ENCODE results near the gene GCSAM.
A peak's percentile ranks its signal among the peaks of the same experiment; 100 is the strongest.

The GCSAM gene, protein sequence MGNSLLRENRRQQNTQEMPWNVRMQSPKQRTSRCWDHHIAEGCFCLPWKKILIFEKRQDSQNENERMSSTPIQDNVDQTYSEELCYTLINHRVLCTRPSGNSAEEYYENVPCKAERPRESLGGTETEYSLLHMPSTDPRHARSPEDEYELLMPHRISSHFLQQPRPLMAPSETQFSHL

DNA sequence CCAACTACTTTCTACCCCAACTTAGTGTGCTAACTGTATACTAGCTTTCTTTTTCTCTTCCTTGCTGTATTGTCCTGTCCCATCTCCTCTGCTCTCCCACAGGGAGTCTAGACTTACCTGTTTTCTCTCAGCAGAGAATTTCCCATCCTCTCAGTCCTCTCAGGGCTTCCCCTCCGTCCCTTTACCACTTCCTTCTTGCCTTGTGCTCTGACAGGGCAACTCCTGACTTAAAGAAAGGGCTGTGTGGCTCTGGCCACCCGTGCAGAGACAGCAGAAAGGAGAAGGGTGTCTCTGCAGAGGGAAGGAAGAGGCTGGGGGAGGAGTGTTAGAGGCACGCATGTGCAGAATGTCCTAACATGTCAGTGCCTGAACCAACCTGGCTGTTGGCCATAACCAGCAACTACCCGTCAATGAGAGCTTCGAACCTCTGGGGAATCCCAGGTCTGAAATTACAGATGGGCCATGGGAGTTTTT is at the start of gene GCSAM:
Gene GCSAM (minus strand): TSS at position 274 of the 474 bp plus-strand sequence. CDS start 128 bp downstream, at position 146.
- DNase-seq, result no peak

DNA sequence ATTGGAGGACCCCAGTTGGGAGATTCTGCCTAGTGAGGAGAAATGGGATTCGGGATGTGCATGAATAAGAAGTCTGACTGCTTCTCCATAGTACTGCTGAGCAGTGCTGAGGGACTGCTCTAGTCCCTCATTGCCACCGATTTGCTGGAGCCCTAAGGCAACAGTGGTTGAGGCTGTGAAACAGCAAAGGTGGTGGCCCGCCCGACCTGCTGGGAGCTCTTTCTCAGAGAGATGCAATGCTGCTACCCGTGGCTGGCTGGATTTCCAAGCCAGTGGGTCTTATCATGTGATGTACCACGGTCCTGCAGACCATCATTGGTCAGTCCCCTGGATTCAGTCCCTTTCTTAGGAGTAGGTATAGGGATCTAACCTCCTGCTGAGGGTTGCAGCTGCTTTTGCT is 42.6 kb upstream of the GCSAM start:
- no peak for DNase-seq

DNA sequence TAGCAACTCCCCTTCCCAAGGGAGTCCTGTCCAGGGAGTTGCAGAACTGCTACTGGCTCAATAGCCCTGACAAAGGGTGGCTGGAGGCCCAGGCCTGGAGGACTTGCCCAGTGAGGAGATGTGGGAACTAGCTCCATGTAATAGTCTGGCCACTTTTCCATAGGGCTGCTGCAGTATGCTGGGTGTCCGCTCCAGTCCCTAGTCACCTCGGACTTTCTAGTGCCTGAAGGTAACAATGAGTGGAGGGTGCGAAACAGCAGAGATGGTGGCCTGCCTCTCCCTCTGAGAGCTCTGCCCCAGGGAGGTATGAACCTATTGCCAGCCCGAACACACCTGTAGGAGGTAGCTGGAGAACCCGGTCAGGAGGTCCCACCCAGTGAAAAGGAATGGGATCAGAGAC is 42.0 kb upstream of the GCSAM start:
- DNase-seq, result no peak

DNA sequence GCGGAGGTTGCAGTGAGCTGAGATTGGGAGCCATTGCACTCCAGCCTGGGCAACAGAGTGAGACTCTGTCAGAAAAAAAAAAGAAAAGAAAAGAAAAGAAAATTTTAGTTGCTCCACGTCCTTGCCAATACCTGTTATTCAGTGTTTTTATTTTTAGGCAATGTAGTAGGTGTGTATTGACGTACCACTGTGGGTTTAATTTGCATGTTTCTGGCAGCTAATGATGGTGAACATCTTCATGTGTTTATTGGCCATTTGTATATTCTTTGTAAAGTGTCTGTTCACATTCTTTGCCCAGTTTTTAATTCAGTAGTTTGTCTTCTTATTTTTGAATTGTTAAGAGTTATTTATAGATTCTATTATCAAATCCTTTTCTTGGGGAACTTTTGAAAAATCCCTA is 38.1 kb upstream of the GCSAM start:
- no peak for DNase-seq

DNA sequence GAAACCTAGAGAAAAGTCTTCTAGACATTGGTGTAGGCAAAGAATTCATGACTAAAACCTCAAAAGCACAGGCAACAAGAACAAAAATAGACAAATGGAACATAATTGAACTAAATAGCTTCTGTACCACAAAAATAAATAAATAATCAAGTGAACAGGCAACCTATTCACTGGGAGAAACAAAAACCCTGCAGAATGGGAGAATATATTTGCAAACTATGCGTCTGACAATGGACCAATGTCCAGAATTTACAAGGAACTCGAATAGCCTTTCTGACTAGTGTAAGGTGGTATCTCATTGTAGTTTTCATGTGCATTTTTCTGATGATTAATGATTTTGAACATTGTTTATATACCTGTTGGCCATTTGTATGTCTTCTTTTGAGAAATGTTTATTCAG is 37.0 kb upstream of the GCSAM start:
- no peak for DNase-seq

DNA sequence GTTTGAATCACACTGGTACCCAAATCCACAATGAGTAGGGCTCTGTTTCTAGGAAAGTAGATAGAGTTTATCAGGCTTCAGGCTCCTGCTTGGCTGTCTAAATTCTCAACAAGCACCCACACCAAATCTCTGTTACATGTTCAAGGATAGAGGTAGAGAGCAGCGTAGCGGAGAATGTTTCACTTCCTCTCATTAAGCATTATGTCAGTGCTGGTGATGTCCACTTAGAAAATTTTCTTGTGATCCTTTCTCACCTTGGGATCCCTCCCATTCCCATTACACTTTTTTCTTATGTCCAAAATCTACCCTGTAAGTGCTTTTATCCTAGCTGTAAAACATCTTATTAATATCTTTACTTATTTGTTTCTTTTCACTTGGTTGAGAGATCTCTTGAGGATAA is 34.7 kb upstream of the GCSAM start:
- DNase-seq, result no peak

DNA sequence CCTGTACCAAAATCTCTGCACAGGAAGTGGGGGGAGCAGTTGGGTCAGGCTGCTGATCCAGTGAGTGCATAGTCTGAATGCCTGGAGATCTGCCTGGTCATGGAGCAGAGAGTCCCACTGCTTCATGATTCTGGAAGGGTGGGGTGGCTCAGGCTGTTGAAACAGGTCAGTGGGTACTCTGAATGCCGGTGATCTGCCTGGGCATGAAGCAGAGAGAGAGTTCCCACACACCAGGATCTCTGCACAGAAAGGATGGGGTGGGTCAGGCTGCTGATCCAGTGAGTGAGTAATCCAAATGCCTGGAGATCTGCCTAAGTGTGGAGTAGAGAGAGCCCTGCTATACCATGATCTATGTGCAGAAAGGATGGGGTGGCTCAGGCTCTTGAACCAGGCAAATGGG is 16.1 kb upstream of the GCSAM start:
- no peak for DNase-seq

DNA sequence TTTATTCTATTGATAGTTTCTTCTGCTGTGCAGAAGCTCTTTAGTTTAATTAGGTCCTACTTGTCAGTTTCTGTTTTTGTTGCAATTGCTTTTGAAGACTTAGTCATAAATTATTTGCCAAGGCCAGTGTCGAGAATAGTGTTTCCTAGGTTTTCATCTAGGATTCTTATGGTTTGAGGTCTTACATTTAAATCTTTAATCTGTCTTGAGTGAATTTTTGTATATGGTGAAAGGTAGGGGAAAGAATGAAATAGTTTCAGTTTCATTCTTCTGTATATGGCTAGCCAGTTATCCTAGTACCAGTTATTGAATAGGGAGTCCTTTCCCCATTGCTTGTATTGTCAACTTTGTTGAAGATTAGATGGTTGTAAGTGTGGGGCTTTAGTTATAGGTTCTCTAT is 10.6 kb upstream of the GCSAM start:
- DNase-seq, result no peak

DNA sequence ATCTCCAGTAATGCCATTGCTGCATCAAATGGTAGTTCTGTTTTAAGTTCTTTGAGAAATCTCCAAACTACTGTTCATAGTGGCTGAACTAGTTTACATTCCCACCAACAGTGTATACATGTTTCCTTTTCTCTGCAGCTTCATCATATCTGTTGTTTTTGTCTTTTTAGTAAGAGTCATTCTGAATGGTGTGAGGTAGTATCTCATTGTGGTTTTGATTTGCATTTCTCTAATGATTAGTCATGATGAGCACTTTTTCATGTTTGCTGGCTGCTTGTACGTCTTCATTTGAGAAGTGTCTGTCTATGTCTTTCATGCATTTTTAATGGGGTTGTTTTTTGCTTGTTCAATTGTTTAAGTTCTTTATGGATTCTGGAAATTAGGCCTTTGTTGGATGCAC is 10.2 kb upstream of the GCSAM start:
- DNase-seq, result no peak

DNA sequence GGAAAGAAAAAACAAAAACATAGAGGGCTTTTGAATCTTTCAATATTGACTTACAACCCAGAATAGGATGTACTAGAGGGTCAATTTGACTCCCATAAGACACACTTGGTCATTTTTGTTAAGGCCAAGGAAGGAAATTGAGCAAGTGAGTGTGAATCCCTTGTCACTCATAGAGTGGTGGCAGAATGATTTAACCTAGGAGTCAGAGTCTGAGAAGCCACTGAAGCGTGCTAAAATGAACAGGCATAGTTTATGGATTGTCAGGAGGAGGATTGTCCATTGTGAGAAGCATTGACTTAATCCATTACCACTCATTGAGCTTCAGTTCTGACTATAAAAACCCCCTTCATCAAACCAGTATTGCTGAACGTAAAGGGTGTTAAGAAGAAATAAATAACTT is 8.2 kb upstream of the GCSAM start:
- no peak for DNase-seq

DNA sequence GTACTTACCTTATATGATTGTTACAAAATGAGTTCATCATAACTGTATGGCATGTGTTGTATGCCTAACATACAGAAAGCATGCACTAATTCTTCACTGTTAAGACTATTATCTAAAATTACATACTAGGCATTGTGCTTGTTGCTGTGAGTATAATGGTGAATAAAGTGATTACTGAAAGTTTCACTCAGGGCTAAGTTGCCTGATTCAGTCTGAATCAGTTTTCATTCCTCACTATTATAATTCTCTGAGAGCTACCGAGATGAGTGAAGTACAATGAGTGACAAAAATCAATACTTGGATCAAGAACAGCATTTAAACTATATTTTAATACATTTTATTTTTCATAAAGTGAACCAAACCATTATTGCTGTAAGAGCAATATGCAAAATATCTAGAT is 7.5 kb upstream of the GCSAM start:
- no peak for DNase-seq

DNA sequence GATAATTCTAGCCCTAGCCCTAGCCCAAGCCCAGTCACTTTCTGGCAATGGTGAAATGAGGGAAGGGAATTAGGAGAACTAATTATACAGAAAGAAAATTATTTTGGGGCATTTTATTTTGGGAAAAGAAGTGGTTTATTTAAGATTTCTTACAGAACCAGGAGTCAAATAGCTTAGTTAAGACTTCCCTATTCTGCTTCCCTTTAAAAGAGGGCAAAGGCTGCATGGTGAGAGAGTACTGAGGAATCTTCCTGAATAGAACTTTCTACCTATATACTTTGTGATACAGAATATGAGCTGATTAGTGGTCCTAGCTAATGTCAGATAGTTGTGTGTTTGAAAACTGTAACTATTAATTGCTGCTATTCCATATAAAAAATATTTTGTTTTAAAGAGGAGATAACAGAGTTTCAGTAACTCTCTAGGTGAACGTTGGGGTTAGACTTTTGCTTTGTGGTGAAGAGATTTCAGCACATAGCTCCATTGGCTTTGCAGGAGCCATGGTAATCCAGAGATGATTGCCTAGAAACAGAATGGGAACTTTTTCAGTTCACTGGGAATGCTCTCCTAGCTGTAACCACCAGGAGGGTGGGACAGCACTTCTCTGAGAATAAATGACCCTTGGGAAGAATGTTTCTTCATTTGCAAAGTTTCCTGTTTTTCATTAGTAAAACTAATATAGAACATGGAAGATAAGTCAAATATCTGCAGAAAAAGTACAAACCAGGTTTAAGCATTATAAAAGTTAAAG is 5.3 kb upstream of the GCSAM start:
- no peak for DNase-seq

DNA sequence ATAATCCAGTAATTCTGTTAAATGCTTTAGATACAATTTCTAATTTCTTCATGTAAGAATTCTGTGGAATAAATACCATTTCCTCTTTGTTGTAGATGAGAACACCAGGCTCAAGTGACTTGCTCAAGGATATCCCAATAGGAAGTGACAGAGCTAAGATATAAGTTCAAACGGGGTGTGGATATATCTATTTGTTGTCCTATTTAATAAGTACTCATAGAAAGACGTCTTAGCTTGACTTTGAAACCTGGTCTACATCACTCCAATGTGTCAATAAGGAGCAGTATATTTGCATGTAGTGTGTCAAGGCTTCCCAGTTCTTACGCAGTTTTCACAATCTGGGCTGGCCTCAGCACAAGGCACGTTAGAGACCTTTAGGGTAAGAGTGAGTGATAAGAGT is 4.7 kb upstream of the GCSAM start:
- DNase-seq, result no peak

DNA sequence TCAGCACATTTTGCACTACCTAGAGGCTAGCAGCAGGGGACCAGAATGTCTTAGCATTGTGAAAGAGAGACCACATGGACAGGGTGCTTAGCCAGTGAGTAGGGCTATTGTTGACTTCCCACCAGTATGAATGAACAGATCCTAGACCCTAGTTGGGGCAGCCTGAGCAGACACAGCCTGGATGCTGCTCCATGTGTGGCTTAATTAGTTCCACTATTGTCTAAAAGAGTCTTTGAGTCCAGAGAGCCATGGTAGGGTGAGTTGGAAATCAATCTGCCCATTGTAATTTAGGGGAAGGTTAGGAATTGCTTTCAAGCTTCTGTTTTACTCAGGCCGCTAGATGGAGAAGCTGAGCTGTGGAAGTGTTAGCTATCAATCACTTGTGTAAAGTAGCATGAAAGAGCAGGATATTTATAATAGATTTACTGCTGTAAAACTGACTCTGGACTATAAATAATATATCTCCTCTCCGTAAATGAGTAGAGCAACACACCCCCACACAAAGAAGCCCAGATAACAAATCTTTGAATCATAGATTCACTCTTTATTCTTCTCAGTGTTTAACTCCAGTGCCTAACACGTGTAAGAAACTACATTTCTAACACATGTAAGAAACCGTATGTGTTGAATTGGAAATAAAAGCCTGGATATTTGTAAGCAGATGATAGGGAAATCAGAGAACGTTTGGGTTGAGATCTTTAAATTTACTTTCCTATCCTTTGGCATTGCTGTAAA is 4.1 kb upstream of the GCSAM start:
- peak; percentile 65 for DNase-seq

DNA sequence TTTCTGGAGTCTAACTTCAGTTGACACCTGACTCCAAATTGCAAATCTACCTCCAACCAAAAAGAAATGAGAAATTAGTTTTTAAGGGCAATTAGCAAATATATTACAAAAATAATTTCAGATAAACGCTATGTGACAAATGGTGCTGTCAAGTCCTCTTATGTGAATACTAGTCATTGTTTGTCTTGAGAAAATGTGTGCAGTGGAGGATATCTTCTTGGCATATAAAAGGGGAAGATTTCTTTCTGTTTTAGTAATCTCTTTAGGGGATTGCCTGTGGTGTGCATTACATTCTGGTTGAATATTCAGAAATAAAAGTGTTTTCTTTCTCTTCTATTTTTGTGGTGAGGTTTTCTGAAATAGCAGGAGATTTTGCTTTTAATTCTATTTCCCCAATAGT is 3.0 kb upstream of the GCSAM start:
- no peak for DNase-seq

DNA sequence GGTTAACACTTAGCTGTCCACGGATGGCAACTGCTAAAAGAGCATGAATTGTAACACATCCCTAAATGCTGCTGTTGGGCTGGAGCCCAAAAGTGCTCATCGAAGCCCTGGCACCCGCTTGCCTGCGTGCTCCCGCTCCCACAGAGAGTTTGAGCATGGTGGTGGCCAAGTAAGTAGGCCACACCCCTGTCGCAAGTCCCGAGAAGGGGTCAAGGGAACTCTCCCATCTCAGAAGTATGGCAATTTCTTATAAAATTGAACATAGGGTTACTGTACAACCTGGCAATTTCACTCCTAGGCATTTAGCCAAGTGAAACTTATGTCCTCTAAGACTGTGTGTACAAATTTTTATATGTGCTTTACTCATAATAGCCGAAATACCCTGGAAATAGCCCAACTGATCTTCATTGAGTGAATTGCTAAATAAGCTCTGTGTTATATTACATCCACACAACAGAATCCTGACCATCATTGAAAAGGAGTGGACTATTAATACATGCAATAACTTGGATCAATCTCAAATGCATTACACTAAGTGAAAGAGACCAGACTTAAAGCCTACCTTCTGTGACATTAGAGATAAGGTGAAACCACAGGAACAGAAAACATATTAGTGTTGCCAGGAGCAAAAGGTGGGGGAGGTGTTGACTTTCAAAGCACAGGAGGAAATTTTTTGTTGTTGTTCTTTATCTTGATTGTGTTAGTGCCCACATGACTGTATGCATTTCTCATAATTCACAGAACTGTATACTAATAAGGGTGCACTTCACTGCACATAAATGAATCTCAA is 1.5 kb upstream of the GCSAM start:
- DNase-seq, result no peak

DNA sequence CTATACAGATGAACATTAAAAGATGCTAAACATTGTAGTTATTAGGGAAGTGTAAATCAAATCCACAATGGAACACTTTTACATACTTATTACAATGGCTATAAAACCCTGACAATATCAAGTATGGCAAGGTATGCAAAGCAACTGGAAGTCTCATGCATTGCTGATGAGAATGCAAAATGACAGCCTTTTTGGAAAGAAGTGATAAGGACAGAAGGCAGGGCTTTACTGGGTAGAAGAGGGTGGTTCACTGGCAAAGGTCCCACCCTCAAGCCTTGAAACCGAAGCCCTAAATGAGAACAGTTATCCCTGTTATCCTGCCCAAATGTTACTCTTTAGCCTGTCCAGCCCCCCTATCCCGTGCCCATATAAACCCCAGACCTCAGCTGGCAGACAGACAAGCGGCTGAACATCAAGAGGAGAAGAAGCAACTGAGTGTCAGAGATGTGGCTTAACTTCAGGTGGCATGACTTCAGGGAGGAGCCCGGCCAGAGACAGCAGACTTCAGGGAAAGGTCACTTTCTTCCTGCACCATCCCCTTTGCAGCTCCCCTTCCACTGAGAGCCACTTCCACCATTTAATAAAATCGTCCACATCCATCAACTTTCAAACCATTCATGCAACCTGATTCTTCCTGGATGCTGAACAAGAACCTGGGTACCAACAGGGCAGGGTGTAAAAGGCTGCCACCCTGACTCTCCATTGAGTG is 732 bp upstream of the GCSAM start:
- no peak for DNase-seq

DNA sequence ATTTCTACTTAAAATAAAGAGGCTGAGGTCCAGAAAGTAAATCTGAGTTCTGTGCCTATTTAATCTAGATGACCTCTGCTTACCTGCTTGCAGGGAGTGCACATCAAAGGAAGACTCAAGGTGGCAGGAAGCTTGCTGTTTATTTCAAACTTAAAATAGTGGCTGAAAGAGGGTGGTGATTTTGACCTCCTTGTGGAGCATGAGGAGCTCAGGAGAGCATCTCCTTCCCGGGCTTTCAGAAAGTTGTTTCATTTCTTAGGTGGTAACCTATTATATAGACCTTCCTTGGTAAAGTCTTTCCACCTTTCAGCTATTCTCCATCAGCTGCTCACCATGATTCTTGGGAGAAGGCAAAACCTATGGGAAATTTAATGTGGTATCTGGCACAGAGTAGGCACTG is 494 bp downstream of the GCSAM start:
- DNase-seq, result no peak

DNA sequence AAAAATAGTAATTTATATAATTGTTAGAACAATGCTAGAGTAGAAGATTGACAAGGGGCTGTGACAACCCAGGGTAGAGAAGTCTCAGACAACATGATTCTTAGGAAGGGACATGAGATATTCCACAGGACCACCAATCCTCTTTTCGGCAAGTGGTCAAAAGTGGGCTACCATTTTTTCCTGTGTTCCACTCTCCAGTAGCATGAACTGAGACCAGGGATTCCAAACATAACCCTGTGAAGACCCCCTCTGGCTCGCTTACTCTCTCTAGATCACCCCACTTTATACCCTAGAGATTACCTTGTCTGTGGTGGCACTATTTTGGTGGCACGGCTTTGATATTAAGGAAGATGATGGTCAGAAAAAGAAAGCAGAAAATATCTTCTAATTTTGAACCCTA is 960 bp downstream of the GCSAM start:
- no peak for DNase-seq

DNA sequence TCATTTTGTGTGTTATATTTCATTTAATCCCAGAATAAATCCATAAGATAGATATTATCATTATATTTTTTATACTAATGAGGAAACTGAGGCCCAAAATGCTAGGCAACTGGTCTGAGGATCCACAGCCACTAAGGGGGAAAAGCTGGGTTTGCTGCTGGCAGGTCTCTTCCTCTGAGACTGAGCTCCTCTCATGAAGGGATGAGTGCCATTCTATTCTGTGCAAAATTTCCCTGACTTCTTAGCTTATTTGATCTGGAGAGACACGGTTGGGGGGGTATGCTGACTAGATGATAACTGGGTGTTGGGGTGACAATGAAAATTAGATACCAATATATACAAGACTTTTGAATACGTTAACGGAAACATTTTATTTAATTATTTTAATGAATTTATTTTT is 1.9 kb downstream of the GCSAM start:
- DNase-seq, result no peak

DNA sequence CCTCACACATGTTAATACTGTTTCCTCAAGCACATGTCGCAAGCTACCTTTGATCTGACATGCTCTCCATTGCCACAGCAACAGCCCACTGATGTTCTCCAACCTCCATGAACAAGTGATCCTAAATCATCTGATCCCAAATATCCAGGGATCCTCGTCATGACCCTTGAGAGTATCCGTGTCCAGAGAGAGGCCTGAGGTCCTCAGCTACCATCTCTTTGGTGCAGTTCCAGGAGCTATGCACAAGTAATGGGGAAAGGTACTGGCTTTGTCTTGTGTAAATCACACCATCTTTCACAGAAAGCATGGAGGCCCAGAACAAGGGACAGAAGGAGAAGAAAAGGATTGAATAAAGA is 2.4 kb downstream of the GCSAM start:
- no peak for DNase-seq

DNA sequence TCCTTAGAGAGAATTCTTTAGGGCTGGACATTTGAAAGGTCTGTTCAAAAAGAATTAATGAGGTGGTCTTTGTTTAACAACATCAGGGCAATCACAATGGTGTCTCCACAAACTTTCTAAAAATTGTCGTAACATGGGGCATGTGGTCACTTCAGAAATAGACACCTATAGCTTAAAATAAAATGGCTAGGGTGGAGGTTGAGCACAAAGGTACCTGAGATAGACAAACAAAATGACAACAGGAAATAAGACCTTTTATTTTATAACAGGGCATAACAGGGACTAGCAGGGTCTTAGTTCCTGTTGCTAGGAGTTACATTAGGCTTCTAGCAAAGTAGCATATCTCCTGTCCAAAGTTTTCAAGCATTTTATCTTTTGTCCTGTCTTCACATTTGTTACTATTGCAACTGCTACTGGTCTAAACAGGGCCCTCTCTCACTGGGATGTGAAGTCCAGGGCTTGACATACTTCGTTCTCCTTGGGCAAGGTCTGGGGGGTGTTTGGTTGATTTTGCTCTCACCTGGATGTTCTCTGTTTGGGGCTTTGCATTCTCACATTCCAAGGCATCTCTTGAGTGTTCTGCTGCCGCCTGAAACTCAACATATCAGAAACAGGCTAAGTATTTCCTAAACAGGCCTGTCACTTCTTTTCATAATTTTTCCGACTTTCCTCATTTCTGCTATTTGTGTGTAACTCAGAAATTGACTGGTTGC is 3.0 kb downstream of the GCSAM start:
- DNase-seq, result no peak
